GM12891 (cell line): ENCODE measurements around the gene NLK.

Experiments
- POLR2A ChIP-seq: IDR thresholded peaks from 2 replicates; pipeline ENCODE4 v1.6.1; 2011; ENCODE audit warnings: low read depth, low read length, control low read depth
- POLR2AphosphoS5 ChIP-seq: IDR thresholded peaks from 2 replicates; pipeline ENCODE4 v1.6.1; 2011; ENCODE audit warnings: low read depth, low read length, control low read depth

DNA sequence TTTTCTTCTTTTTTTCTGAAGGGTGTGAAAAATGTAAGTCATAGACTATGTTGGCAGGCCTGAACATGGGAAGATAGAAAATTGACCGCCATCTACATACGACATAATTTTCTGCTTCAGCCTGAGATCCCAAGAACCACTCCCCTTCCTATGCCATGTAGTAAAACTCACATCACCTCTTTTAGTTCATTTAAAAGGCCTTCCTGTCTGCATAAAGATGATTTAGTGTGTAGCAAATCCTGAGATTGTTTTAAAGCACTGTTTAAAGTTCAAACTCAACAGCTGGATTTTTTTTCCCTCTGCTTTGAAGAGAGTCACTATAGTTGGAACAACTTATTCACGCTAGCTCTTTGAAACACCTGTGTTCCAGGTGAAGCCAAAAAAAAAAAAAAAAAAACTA, 101.5 kb downstream of the NLK start:
- TF ChIP-seq POLR2A (no peak), POLR2AphosphoS5 (no peak)
